Measurements from ENCODE around the gene UGGT2. TPM values are rescaled to one million over a fixed set of nuclear protein-coding genes. Genes with fewer than 3 reads are reported as not detected.

Gene UGGT2
- total and polyA plus RNA-seq, 2 of the 13 experiments (the other 11 are each of a cell fraction or from before 2014, with no cell fraction given) = 13.2 to 27.1 TPM

DNA sequence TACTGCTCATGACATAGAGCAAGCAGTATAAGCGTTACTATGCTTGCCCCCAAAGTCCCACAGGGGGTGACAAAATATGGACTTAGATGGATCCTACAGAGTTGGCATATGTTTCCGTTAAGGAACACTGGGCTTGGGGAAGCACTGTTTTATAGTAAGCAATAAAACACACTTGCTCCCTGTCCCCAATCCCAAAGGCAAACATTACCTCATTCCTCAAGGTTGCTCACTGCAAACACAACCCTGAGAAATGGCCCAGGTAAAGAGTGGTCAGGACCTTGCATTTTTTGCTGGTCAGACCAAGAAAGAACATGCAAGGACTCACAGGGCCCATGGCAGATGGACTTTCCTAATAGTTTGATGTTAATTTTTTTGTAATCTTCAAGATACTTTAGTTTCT lies 32.3 kb downstream of the UGGT2 start (continued):
- TF ChIP-seq ZNF557 (CRISPR knock-in tag; IDR thresholded peaks at IDR 0.05) = no peak
- TF ChIP-seq ZNF350 (CRISPR knock-in tag; IDR thresholded peaks at IDR 0.05; ENCODE audit: borderline replicate concordance, low read depth) = no peak
- no peak for TF ChIP-seq ZNF101 (CRISPR knock-in tag; IDR thresholded peaks at IDR 0.05; ENCODE audit: borderline replicate concordance, low read depth)
- no peak for TF ChIP-seq ARNT (IDR thresholded peaks at IDR 0.05)
- TF ChIP-seq RBAK (CRISPR knock-in tag; IDR thresholded peaks at IDR 0.05) = no peak
- TF ChIP-seq, protein P1, sequence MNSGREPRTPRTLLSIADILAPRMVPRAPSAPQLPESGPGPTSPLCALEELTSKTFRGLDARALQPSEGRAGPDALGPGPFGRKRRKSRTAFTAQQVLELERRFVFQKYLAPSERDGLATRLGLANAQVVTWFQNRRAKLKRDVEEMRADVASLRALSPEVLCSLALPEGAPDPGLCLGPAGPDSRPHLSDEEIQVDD (CRISPR knock-in tag; IDR thresholded peaks at IDR 0.05; ENCODE audit: borderline replicate concordance) = no peak
- TF ChIP-seq, protein P2, sequence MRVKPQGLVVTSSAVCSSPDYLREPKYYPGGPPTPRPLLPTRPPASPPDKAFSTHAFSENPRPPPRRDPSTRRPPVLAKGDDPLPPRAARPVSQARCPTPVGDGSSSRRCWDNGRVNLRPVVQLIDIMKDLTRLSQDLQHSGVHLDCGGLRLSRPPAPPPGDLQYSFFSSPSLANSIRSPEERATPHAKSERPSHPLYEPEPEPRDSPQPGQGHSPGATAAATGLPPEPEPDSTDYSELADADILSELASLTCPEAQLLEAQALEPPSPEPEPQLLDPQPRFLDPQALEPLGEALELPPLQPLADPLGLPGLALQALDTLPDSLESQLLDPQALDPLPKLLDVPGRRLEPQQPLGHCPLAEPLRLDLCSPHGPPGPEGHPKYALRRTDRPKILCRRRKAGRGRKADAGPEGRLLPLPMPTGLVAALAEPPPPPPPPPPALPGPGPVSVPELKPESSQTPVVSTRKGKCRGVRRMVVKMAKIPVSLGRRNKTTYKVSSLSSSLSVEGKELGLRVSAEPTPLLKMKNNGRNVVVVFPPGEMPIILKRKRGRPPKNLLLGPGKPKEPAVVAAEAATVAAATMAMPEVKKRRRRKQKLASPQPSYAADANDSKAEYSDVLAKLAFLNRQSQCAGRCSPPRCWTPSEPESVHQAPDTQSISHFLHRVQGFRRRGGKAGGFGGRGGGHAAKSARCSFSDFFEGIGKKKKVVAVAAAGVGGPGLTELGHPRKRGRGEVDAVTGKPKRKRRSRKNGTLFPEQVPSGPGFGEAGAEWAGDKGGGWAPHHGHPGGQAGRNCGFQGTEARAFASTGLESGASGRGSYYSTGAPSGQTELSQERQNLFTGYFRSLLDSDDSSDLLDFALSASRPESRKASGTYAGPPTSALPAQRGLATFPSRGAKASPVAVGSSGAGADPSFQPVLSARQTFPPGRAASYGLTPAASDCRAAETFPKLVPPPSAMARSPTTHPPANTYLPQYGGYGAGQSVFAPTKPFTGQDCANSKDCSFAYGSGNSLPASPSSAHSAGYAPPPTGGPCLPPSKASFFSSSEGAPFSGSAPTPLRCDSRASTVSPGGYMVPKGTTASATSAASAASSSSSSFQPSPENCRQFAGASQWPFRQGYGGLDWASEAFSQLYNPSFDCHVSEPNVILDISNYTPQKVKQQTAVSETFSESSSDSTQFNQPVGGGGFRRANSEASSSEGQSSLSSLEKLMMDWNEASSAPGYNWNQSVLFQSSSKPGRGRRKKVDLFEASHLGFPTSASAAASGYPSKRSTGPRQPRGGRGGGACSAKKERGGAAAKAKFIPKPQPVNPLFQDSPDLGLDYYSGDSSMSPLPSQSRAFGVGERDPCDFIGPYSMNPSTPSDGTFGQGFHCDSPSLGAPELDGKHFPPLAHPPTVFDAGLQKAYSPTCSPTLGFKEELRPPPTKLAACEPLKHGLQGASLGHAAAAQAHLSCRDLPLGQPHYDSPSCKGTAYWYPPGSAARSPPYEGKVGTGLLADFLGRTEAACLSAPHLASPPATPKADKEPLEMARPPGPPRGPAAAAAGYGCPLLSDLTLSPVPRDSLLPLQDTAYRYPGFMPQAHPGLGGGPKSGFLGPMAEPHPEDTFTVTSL (CRISPR knock-in tag; IDR thresholded peaks at IDR 0.05; ENCODE audit: borderline replicate concordance) = peak; percentile 62; the same call in 1 of the 2 replicates
- 0 out of 2 replicates have a peak, but pooled peaks have one; percentile 14 for TF ChIP-seq FOSL2 (CRISPR knock-in tag; IDR thresholded peaks at IDR 0.05)
- no peak for TF ChIP-seq HNRNPL (IDR thresholded peaks at IDR 0.05; ENCODE audit: low read depth, low read length)
- TF ChIP-seq TAF15 (IDR thresholded peaks at IDR 0.05; ENCODE audit: low read depth, low read length, poor library complexity, severe bottlenecking) = no peak
- TF ChIP-seq CHD2 (IDR thresholded peaks at IDR 0.05; ENCODE audit: low read depth, low read length) = no peak
- no peak for TF ChIP-seq KAT8 (CRISPR knock-in tag; IDR thresholded peaks at IDR 0.05)
- TF ChIP-seq, protein P3, sequence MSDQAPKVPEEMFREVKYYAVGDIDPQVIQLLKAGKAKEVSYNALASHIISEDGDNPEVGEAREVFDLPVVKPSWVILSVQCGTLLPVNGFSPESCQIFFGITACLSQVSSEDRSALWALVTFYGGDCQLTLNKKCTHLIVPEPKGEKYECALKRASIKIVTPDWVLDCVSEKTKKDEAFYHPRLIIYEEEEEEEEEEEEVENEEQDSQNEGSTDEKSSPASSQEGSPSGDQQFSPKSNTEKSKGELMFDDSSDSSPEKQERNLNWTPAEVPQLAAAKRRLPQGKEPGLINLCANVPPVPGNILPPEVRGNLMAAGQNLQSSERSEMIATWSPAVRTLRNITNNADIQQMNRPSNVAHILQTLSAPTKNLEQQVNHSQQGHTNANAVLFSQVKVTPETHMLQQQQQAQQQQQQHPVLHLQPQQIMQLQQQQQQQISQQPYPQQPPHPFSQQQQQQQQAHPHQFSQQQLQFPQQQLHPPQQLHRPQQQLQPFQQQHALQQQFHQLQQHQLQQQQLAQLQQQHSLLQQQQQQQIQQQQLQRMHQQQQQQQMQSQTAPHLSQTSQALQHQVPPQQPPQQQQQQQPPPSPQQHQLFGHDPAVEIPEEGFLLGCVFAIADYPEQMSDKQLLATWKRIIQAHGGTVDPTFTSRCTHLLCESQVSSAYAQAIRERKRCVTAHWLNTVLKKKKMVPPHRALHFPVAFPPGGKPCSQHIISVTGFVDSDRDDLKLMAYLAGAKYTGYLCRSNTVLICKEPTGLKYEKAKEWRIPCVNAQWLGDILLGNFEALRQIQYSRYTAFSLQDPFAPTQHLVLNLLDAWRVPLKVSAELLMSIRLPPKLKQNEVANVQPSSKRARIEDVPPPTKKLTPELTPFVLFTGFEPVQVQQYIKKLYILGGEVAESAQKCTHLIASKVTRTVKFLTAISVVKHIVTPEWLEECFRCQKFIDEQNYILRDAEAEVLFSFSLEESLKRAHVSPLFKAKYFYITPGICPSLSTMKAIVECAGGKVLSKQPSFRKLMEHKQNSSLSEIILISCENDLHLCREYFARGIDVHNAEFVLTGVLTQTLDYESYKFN (CRISPR knock-in tag; conservative IDR thresholded peaks at IDR 0.05) = 0 out of 2 replicates have a peak, but pooled peaks have one; percentile 21
- TF ChIP-seq ZNF432 (CRISPR knock-in tag; IDR thresholded peaks at IDR 0.05; ENCODE audit: borderline replicate concordance) = no peak
- no peak for TF ChIP-seq ZNF136 (CRISPR knock-in tag; IDR thresholded peaks at IDR 0.05; ENCODE audit: low read depth)
- peak; percentile 4; the same call in 1 of the 2 replicates for TF ChIP-seq CEBPB (IDR thresholded peaks at IDR 0.05; ENCODE audit: borderline replicate concordance, low read depth, low read length)
- peak in 1 of 2 experiments; percentile 19; a peak in 1 of 4 replicates for TF ChIP-seq EP300 (IDR thresholded peaks at IDR 0.05; ENCODE audit: low read depth in 2 of 2, low read length in 2 of 2)
- no peak for TF ChIP-seq EP300 (CRISPR knock-in tag; IDR thresholded peaks at IDR 0.05; ENCODE audit: borderline replicate concordance)
- no peak for TF ChIP-seq KLF16 (CRISPR knock-in tag; IDR thresholded peaks at IDR 0.05)
- TF ChIP-seq CEBPG (CRISPR knock-in tag; IDR thresholded peaks at IDR 0.05) = 0 out of 2 replicates have a peak, but pooled peaks have one; percentile 9
